HG03354 (cell line): ENCODE results near the gene ZSCAN10.

Experiments used
- ATAC-seq: cut with Tn5 transposase; IDR thresholded peaks from one replicate; pipeline ENCODE4 v1.9.1; 2021; ENCODE audit warnings: mild to moderate bottlenecking; ENCODE audit not compliant: unreplicated experiment, poor library complexity, severe bottlenecking

The ZSCAN10 gene

GRCh38 chr16:3113765-3114479, 14.8 kb upstream of the ZSCAN10 start:
- ATAC-seq = no peak

DNA sequence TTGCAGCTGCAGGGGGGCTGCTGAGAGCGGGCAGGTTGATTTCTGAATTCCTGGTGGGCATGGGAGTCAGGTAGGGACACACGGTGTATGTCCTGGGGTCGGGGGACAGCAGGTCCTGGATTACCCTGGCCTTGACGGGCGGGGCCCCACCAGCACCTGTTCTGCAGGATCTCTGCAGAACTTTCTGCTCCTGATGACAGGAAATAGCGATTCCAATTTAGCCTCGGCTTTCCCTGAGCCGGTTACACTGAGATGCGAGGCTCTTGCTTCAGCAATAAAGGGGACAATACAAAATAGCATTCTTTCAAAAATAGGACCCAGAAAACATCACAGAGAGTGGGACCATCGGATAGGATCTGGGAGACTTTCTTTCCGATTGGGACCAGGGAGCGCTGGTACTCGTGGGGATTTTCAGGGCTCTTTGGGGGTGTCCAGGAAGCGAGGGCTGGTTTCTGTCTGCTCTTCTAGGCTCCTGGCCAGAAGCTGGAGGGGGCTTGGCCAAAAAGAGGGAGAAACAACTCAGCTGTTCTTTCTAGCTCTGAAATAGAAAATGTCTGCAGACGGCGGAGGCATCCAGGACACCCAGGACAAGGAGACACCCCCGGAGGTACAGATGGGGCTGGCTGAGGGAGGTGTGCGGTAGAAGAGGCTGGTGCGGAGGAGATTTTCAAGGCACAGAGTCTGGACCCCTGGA, 13.9 kb upstream of the ZSCAN10 start:
- ATAC-seq = no peak

DNA sequence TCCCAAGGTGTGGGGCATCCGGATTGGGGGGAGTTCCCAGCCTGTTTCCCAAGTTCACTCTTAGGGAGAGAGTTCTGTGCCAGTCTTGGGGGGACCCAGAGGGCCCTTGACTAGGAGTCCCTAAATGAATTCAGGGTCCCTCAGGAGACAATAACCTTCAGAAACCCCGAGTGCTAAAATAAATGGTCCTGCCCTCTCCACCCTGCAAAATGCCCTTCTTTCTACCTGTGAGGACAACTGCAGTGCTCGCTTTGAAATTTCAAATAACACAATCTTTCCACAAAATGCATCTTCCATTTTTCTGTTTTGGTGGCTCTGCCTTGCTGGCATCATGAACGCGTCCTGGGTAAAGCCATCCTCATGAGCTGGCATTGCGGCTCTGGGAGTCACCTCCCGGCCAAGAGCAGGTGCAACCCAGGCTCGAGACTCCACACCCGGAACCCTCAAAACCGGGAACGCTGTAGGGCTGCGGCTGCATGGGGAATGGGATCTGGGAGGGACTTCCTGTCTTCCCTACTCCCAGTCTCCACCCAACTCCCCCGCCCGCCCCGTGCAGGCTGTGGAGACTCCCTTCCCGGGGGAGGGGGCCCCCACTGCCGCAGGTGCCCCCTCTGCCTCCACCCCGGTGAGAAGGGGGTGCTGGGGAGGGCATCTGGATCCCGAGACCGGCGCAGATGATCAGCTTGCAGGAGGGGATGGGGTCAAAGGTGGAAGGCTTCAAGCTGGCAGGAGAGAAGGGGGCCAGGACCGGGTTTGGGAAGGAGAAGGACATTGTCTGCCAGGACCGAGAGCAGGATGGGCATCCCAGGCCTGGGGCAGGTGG, 13.2 kb upstream of the ZSCAN10 start, which contains the start of gene ZNF205:
ZNF205 (plus strand) TSS at position 529 of the 823 bp plus-strand sequence. CDS start 845 bp downstream, outside the sequence.
- no peak for ATAC-seq

- peak; percentile 79 for ATAC-seq
Observed at GRCh38 chr16:3106205-3106928, 7.3 kb upstream of the ZSCAN10 start.

GRCh38 chr16:3101841-3102470, 2.9 kb upstream of the ZSCAN10 start:
- ATAC-seq = no peak

DNA sequence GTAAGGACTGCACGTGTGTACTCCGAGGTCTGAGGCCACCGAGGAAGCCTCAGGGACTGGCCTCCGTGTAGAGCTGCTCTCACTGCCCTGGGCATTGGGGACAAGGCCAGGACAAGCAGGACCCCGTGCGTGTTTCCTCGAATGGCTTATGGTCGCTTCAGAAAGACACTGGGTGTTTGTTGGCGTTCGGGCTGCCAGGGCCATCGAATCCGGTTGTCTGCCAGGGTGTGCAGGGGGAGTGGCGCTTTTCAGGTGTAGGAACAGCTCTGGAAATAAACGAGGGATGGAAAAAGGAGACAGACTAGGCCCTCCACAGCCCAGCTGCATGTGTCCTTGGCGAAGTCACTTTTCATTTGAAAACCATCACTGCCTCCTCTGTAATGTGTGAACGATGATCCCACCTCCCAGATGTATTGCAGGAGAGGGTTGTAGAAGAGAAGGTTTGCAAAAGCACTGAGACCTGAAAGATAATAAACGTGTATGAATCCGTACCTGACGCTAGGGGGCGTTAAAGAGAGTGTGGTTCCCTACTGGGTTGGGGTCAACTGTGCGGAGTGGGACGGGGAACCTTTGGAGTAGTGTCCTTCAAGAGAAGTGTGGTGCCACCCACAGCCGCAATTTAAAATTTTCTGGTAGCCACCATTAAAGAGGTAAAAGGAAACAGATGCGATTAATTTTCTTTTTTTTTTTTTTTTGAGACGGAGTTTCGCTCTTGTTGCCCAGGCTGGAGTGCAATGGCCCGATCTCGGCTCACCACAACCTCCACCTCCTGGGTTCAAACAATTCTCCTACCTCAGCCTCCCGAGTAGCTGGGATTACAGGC, 2.1 kb upstream of the ZSCAN10 start:
- no peak for ATAC-seq

DNA sequence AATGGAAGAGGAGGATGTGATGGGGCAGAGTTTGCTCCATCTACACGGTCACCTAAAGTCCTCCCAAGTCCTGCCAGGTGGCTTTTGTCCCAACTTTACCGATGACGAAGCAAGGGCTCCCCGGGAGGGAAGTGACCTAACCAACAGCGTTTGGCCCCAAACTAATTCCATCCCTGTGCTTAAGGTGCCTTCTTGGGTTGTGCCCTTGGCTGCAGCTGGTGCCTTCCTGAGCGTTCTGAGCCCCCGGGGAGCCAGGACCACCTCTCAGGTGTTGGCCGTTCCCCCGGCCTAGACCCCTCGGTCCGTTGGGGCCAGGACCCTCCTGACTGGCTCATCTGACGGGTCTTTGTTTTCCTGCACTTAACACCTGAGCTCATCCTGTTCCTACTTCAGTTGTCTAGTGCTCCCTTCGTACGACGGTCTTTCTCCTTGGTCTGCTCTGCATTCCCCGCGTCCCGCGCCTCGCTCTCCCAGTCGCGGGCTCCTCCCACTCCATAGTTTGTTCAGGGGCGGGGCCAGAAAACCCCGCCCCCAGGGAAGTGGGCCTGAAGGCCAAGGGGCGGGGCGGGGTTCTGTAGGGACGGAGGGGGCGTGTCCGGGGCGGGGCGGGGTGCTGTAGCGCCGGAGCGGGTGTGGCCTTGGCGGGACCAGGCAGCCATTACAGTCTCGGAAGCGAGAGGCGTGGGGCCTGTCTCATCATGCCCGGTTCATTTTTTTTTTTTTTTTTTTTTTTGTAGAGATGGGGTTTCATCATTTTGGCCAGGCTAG, 822 bp upstream of the ZSCAN10 start:
- ATAC-seq = peak; percentile 70

GRCh38 chr16:3099395-3099731, 269 bp upstream of the ZSCAN10 start:
- no peak for ATAC-seq

GRCh38 chr16:3097266-3097665, 1.8 kb downstream of the ZSCAN10 start:
- no peak for ATAC-seq

DNA sequence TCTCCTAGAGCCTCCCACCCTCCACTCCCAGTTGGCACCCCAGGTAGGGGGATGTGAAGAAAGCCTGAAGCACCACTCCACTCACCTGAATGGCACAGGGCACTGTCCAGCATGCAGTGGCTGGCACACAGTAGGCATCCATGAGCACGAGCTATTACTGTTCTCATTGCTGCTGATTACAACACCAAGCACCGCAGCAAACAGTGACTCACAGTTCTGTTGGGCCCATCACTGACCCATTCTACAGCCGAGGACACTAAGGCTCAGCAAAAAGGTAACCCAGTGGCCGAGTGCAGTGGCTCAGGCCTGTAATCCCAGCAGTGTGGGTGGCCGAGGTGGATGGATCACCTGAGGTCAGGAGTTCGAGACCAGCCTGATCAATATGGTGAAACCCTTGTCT, 2.7 kb downstream of the ZSCAN10 start:
- no peak for ATAC-seq

DNA sequence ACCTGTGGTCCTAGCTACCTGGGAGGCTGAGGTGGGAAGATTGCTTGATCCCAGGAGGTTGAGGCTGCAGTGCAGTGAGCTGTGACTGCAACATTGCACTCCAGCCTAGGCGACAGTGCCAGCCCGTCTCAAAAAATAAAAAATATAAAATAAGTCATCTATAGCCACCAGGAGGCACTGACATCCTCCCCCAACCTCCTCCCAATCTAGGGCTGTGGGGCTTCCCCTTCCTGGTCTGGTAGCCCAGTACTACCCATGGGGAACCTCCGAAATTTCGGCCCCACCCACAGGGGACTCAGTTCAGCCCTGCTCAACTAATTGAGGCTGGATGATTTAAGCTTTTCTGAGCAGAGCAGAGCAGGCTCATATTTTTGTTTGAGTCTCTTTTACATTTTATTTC, 3.2 kb downstream of the ZSCAN10 start:
- ATAC-seq = no peak

- ATAC-seq = no peak
Observed at GRCh38 chr16:3094289-3095027, 4.6 kb downstream of the ZSCAN10 start.

DNA sequence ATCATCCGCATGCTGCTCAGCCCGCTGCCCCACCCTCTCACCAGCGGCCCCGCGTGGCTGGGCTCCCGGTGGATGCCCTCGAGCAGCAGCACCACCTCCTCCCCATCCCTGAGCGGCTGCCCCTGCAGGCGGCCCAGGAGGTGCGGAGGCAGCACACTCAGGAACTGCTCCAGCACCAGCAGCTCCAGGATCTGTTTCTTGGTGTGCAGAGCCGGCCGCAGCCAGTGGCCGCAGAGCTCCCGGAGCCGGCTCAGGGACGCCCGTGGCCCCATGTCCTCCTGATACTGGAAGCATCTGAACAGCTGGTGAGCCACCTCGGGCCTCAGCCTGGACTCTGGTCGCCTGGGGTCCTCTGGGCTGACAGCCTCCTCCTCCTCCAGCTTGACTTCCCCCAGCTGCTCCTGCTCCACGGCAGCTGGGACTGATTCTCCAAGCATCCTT, 6.6 kb downstream of the ZSCAN10 start:
- no peak for ATAC-seq

- ATAC-seq = no peak
Observed at GRCh38 chr16:3091551-3091950, 7.5 kb downstream of the ZSCAN10 start.

DNA sequence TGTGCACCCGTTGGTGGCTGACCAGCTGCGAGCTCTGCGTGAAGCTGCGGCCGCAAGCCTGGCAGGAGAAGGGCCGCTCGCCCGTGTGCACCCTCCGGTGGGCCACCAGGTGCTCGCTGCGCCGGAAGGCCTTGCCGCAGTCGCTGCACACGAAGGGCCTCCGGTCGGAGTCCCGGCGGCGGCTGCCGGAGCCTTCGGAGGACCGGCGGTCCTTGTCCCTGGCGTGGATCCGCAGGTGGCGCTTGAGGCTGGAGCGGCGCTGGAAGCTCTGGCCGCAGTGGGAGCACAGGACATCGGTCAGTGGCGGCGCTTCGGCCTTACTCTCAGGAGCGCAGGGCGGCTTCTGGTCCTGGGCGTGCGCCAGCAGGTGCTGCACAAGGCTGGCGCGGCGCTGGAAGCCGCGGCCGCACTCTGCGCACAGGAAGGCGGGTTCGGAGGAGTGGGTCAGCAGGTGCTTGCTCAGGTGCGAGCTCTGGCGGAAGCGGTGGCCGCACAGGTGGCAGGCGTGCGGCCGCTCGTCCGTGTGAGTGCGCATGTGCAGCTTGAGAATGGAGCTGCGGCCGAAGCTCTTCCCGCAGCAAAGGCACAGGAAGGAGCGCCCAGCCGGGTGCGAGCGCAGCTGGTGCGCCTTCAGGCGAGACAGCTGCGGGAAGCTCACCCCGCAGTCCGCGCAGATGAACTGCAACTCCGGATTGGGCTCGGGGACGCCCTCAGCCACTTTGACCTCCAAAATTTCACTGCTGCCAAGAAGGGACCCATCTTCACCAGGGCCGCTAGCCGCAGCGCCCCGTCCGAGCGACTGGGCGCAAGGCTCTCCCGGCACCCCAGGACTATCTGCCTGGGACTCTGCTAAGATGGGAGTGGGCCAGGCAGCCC, 9.1 kb downstream of the ZSCAN10 start:
- no peak for ATAC-seq

DNA sequence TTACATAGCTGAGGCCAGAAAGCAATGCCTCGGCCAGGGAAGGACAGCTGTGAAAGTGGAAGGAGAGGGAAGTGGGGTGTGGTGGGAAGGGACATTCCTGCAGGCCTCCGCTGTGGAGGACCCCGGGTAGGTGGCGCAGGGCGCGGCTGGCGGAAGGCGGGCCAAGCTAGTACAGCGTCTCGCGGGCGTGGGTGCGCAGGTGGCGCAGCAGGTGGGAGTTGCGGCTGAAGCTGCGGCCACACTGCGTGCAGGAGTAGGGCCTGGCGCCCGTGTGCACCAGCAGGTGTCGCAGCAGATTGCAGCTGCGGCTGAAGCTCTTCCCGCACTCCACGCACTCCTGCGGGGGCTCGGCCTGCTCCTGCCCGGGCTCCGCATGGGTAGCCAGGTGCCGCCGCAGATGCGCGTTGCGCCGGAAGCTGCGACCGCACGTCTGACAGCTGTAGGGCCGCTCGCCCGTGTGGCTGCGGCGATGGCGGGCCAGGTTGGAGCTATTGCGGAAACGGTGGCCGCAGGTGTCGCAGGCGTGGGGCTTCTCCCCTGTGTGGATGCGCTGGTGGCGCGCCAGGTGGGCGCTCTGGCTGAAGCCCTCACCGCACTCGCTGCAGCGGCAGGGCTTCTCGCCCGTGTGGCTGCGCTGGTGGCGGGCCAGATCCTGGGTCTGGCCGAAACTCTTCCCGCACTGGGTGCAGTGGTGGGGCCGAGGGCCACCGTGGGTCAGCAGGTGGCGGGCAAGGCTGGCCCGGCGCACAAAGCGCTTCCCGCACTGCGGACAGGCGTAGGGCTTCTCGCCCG, 10.0 kb downstream of the ZSCAN10 start:
- no peak for ATAC-seq
